HL-60 (cell line): Measurements from ENCODE around the gene HDAC9.

Experiments
- DNase-seq, 2 experiments: peaks; one replicate each; pipeline ENCODE4 v3.0.0-alpha.2; 2010 to 2020; ENCODE audit warnings: low read depth in 1 of 2, low spot score in 1 of 2
- H3K27ac ChIP-seq: fragments of 250-450 bp; sonication (Bioruptor Pico); replicated peaks from 2 replicates; pipeline ENCODE4 v1.5.1; 2020; ENCODE audit warnings: mild to moderate bottlenecking, moderate library complexity
- H3K27me3 ChIP-seq: fragments of 250-450 bp; sonication (Bioruptor Pico); 2 replicates; pipeline ENCODE4 v1.5.1; 2021; ENCODE audit warnings: mild to moderate bottlenecking, moderate library complexity; ENCODE audit not compliant: insufficient read depth, poor library complexity, severe bottlenecking
- H3K4me3 ChIP-seq: replicated peaks from 2 replicates; pipeline ENCODE4 v1.5.1; 2011; ENCODE audit warnings: mild to moderate bottlenecking, control low read depth, low read length; ENCODE audit not compliant: insufficient read depth
- GABPA ChIP-seq: IDR thresholded peaks from 2 replicates; pipeline ENCODE4 v1.6.1; 2012; ENCODE audit warnings: low read depth
- POLR2AphosphoS5 ChIP-seq: IDR thresholded peaks from 2 replicates; pipeline ENCODE4 v1.6.1; 2012; ENCODE audit warnings: low read depth
- SPI1 ChIP-seq: IDR thresholded peaks from 2 replicates; pipeline ENCODE4 v1.6.1; 2012; ENCODE audit warnings: low read depth, mild to moderate bottlenecking, borderline replicate concordance
- TF ChIP-seq, protein P1 (sequence below): IDR thresholded peaks from 2 replicates; pipeline ENCODE4 v1.6.1; 2012; ENCODE audit warnings: low read depth; ENCODE audit not compliant: insufficient replicate concordance
- TF ChIP-seq, protein P2 (sequence below): IDR thresholded peaks from one replicate; pipeline ENCODE4 v1.5.1; 2011; ENCODE audit warnings: low read length, control low read depth, inconsistent platforms; ENCODE audit not compliant: insufficient read depth

The HDAC9 gene

DNA sequence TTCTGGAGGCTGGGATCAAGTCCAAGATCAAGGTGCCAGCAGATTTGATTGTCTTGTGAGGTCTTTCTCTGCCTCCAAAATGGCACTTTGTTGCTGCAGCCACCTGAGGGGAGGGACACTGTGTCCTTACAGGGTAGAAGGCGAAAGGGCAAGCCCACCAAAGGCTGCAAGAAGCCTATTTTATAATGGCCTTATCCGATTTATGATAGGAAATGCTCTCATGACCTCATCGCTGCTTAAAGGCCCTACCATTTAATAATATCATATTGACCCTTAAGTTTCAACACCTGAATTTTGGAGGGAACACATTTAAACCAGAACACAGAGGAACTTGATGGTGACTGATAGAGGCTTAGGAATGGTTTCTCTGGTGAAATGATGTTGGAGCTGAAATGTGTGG, 325.4 kb downstream of the HDAC9 start:
- DNase-seq, result no peak
- TF ChIP-seq SPI1 (no peak), GABPA (no peak), POLR2AphosphoS5 (no peak)
- TF ChIP-seq, protein P1, sequence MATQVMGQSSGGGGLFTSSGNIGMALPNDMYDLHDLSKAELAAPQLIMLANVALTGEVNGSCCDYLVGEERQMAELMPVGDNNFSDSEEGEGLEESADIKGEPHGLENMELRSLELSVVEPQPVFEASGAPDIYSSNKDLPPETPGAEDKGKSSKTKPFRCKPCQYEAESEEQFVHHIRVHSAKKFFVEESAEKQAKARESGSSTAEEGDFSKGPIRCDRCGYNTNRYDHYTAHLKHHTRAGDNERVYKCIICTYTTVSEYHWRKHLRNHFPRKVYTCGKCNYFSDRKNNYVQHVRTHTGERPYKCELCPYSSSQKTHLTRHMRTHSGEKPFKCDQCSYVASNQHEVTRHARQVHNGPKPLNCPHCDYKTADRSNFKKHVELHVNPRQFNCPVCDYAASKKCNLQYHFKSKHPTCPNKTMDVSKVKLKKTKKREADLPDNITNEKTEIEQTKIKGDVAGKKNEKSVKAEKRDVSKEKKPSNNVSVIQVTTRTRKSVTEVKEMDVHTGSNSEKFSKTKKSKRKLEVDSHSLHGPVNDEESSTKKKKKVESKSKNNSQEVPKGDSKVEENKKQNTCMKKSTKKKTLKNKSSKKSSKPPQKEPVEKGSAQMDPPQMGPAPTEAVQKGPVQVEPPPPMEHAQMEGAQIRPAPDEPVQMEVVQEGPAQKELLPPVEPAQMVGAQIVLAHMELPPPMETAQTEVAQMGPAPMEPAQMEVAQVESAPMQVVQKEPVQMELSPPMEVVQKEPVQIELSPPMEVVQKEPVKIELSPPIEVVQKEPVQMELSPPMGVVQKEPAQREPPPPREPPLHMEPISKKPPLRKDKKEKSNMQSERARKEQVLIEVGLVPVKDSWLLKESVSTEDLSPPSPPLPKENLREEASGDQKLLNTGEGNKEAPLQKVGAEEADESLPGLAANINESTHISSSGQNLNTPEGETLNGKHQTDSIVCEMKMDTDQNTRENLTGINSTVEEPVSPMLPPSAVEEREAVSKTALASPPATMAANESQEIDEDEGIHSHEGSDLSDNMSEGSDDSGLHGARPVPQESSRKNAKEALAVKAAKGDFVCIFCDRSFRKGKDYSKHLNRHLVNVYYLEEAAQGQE, result no peak
- TF ChIP-seq, protein P2, sequence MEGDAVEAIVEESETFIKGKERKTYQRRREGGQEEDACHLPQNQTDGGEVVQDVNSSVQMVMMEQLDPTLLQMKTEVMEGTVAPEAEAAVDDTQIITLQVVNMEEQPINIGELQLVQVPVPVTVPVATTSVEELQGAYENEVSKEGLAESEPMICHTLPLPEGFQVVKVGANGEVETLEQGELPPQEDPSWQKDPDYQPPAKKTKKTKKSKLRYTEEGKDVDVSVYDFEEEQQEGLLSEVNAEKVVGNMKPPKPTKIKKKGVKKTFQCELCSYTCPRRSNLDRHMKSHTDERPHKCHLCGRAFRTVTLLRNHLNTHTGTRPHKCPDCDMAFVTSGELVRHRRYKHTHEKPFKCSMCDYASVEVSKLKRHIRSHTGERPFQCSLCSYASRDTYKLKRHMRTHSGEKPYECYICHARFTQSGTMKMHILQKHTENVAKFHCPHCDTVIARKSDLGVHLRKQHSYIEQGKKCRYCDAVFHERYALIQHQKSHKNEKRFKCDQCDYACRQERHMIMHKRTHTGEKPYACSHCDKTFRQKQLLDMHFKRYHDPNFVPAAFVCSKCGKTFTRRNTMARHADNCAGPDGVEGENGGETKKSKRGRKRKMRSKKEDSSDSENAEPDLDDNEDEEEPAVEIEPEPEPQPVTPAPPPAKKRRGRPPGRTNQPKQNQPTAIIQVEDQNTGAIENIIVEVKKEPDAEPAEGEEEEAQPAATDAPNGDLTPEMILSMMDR, result no peak
- no peak overlapping the region for H3K27ac ChIP-seq
- no peak overlapping the region for H3K4me3 ChIP-seq
- H3K27me3 ChIP-seq, result no peaks in the 10 kb centered on the region

DNA sequence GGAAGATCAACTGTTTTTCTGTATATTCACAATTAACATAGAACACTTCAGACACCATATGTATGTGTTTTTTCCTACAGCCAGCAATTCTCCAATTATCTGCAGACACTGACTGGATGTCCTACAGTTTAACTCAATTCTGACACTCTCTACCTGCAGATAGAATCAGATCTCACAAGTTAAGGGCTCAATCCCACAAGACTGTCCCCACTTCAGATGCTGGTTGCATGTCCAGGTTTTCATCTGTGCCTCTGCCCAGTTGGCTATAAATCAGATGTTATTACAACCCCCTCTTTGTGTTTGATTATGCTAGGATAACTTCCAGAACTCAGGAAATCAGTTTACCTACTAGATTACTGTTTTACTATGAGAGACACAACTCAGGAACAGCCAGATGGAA, 326.0 kb downstream of the HDAC9 start:
- Histone ChIP-seq H3K27me3 (no peaks in the 10 kb centered on the region), H3K4me3 (no peak overlapping the region), H3K27ac (no peak overlapping the region)
- TF ChIP-seq GABPA, result no peak
- TF ChIP-seq, protein P1, result no peak
- no peak for TF ChIP-seq SPI1
- no peak for TF ChIP-seq POLR2AphosphoS5
- no peak for DNase-seq

DNA sequence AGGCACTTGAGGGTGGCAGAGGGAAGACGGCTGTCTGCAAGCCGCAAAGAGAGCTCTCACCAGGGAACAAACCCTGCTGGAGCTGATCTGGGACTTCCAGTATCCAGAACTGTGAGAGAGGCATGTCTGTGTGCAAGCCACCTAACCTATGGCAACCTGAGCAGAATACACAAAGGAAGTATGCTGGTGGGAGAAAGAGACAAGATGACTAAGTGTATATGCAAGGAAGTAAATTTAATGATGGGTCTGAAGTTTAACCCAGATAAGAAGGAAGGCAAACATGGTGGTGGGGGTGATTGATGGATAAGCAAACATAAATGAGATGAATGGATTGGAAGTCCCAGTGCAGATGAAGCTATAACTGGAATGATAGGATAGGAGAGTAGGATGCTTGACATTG, 328.6 kb downstream of the HDAC9 start:
- Histone ChIP-seq H3K4me3 (no peak overlapping the region), H3K27ac (no peak overlapping the region), H3K27me3 (no peaks in the 10 kb centered on the region)
- TF ChIP-seq GABPA (no peak), POLR2AphosphoS5 (no peak), SPI1 (no peak)
- TF ChIP-seq, protein P2, result no peak
- TF ChIP-seq, protein P1, result no peak
- no peak for DNase-seq
